Spleen (tissue), 7 donors: ENCODE measurements around the gene KCNQ5.

Experiments used
- POLR2A ChIP-seq, 3 donors: fragments of 450-650 bp; IDR thresholded peaks; one replicate each; pipeline ENCODE4 v1.5.1; 2017; ENCODE audit warnings: antibody characterized with exemption in 3 of 3, mild to moderate bottlenecking in 1 of 3
- POLR2AphosphoS5 ChIP-seq, 3 donors: sonication (generic); formaldehyde crosslinking; IDR thresholded peaks; one replicate each; pipeline ENCODE4 v1.5.1; 2017; ENCODE audit warnings: antibody characterized with exemption in 3 of 3
- TF ChIP-seq, protein P1 (sequence below), 11 experiments: fragments of 200-600 bp in 7 of 11; fragments of 450-650 bp in 4 of 11; sonication (generic) in 4 of 11; IDR thresholded peaks in 8 of 11; conservative IDR thresholded peaks in 3 of 11; 1 replicate in 7 of 11; 2 replicates in 4 of 11; pipeline versions ENCODE4 v1.4.0 to v1.8.0; 2016 to 2021; ENCODE audit warnings: antibody characterized with exemption in 11 of 11, inconsistent platforms in 4 of 11, mild to moderate bottlenecking in 1 of 11
- donor health status: DM: no; HTN: no; CAD: no; lungs with moderate emphysema.
- donor health status: DM: no; HTN: no; CAD: no.
- donor health status: DM: no; HTN: no; CAD: no.

GRCh38 chr6:73032586-73032985 lies 410.7 kb downstream of the KCNQ5 start:
- TF ChIP-seq, protein P1, sequence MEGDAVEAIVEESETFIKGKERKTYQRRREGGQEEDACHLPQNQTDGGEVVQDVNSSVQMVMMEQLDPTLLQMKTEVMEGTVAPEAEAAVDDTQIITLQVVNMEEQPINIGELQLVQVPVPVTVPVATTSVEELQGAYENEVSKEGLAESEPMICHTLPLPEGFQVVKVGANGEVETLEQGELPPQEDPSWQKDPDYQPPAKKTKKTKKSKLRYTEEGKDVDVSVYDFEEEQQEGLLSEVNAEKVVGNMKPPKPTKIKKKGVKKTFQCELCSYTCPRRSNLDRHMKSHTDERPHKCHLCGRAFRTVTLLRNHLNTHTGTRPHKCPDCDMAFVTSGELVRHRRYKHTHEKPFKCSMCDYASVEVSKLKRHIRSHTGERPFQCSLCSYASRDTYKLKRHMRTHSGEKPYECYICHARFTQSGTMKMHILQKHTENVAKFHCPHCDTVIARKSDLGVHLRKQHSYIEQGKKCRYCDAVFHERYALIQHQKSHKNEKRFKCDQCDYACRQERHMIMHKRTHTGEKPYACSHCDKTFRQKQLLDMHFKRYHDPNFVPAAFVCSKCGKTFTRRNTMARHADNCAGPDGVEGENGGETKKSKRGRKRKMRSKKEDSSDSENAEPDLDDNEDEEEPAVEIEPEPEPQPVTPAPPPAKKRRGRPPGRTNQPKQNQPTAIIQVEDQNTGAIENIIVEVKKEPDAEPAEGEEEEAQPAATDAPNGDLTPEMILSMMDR (IDR thresholded peaks at IDR 0.05 in 8 of 11, conservative IDR thresholded peaks at IDR 0.05 in 3 of 11) = no peak
- TF ChIP-seq POLR2A (IDR thresholded peaks at IDR 0.05) (no peak), POLR2AphosphoS5 (IDR thresholded peaks at IDR 0.05) (no peak)
